Mesenchymal stem cell (in vitro differentiated cells and primary cell): ENCODE data around the gene RABAC1.

Experiments used
- DNase-seq: peaks from one replicate; pipeline ENCODE4 v3.0.0-alpha.2; 2013
- H2AFZ ChIP-seq: one replicate; pipeline ENCODE4 v1.6.1; 2013; ENCODE audit warnings: low read depth, mild to moderate bottlenecking, control low read depth, inconsistent platforms, low read length, moderate library complexity
- H2AK5ac ChIP-seq: 2 replicates; pipeline ENCODE4 v1.6.1; 2013; ENCODE audit warnings: low read length, moderate library complexity, mild to moderate bottlenecking, inconsistent platforms; ENCODE audit not compliant: severe bottlenecking
- H2BK120ac ChIP-seq: one replicate; pipeline ENCODE4 v1.6.1; 2013; ENCODE audit warnings: low read depth, mild to moderate bottlenecking, inconsistent platforms, low read length, moderate library complexity
- H2BK12ac ChIP-seq, 2 experiments: one replicate each; pipeline ENCODE4 v1.6.1; 2013; ENCODE audit warnings: inconsistent platforms in 2 of 2, low read length in 2 of 2, mild to moderate bottlenecking in 2 of 2, moderate library complexity in 2 of 2, control low read depth in 1 of 2
- H2BK15ac ChIP-seq: one replicate; pipeline ENCODE4 v1.6.1; 2013; ENCODE audit warnings: mild to moderate bottlenecking, low read depth, inconsistent platforms; ENCODE audit not compliant: poor library complexity, severe bottlenecking
- H2BK5ac ChIP-seq: 2 replicates; pipeline ENCODE4 v1.6.1; 2013; ENCODE audit warnings: low read depth, mild to moderate bottlenecking, low read length, control low read depth, inconsistent platforms; ENCODE audit not compliant: poor library complexity, severe bottlenecking
- H3K14ac ChIP-seq, 2 experiments: one replicate each; pipeline ENCODE4 v1.6.1; 2013; ENCODE audit warnings: inconsistent platforms in 2 of 2, low read length in 2 of 2, control low read depth in 1 of 2, mild to moderate bottlenecking in 1 of 2, moderate library complexity in 1 of 2
- H3K18ac ChIP-seq, 2 experiments: one replicate each; pipeline ENCODE4 v1.6.1; 2013; ENCODE audit warnings: inconsistent platforms in 2 of 2, low read length in 2 of 2, control low read depth in 1 of 2, low read depth in 1 of 2, mild to moderate bottlenecking in 1 of 2
- H3K23ac ChIP-seq, 2 experiments: one replicate each; pipeline ENCODE4 v1.6.1; 2013; ENCODE audit warnings: inconsistent platforms in 2 of 2, low read length in 2 of 2, mild to moderate bottlenecking in 2 of 2, moderate library complexity in 2 of 2, control low read depth in 1 of 2
- H3K27ac ChIP-seq: 2 replicates; pipeline ENCODE4 v1.5.1; 2013; ENCODE audit warnings: mild to moderate bottlenecking, moderate library complexity, low read length, control low read depth, inconsistent platforms; ENCODE audit not compliant: poor library complexity, severe bottlenecking
- H3K27me3 ChIP-seq, 2 experiments: 2 replicates each; pipeline versions ENCODE4 v1.6.1 to v1.7.0; 2013; ENCODE audit warnings: low read length in 2 of 2, mild to moderate bottlenecking in 2 of 2, moderate library complexity in 2 of 2, control low read depth in 1 of 2, inconsistent platforms in 1 of 2; ENCODE audit not compliant: control insufficient read depth in 1 of 2, insufficient read depth in 1 of 2
- H3K36me3 ChIP-seq, 2 experiments: 2 replicates each; pipeline versions ENCODE4 v1.6.1 to v1.7.0; 2013; ENCODE audit warnings: low read length in 2 of 2, control low read depth in 1 of 2, inconsistent platforms in 1 of 2, low read depth in 1 of 2, mild to moderate bottlenecking in 1 of 2; ENCODE audit not compliant: insufficient read depth in 2 of 2, control insufficient read depth in 1 of 2
- H3K4ac ChIP-seq, 2 experiments: one replicate each; pipeline ENCODE4 v1.6.1; 2013; ENCODE audit warnings: inconsistent platforms in 2 of 2, low read length in 2 of 2, mild to moderate bottlenecking in 2 of 2, moderate library complexity in 2 of 2, control low read depth in 1 of 2, low read depth in 1 of 2
- H3K4me1 ChIP-seq: 2 replicates; pipeline ENCODE4 v1.6.1; 2013; ENCODE audit warnings: low read depth, low read length, control low read depth; ENCODE audit not compliant: control insufficient read depth, insufficient read depth
- H3K4me2 ChIP-seq: 2 replicates; pipeline ENCODE4 v1.6.1; 2013; ENCODE audit warnings: low read length, mild to moderate bottlenecking, inconsistent platforms; ENCODE audit not compliant: poor library complexity, severe bottlenecking
- H3K4me3 ChIP-seq, 2 experiments: 2 replicates each; pipeline versions ENCODE4 v1.5.1 to v1.7.0; 2013; ENCODE audit warnings: low read length in 2 of 2, mild to moderate bottlenecking in 2 of 2, control low read depth in 1 of 2, low read depth in 1 of 2; ENCODE audit not compliant: insufficient read depth in 1 of 2
- H3K79me1 ChIP-seq: replicated peaks from 2 replicates; pipeline ENCODE4 v1.6.1; 2013; ENCODE audit warnings: mild to moderate bottlenecking, control low read depth, low read length, inconsistent platforms; ENCODE audit not compliant: poor library complexity, severe bottlenecking
- H3K9ac ChIP-seq: 2 replicates; pipeline ENCODE4 v1.7.0; 2013; ENCODE audit warnings: mild to moderate bottlenecking, low read length, moderate library complexity
- H3K9me3 ChIP-seq: 2 replicates; pipeline ENCODE4 v1.7.0; 2013; ENCODE audit warnings: mild to moderate bottlenecking, low read length; ENCODE audit not compliant: control insufficient read depth
- H4K8ac ChIP-seq: one replicate; pipeline ENCODE4 v1.6.1; 2013; ENCODE audit warnings: inconsistent platforms, mild to moderate bottlenecking, low read length, moderate library complexity
- H4K91ac ChIP-seq: one replicate; pipeline ENCODE4 v1.6.1; 2013; ENCODE audit warnings: mild to moderate bottlenecking, low read length, inconsistent platforms
- WGBS: methylation state at CpG from one replicate; pipeline ENCODE4 v1.1.7; 2013; ENCODE audit warnings: mixed read lengths; 5-methylcytosine and 5-hydroxymethylcytosine counted together

Gene RABAC1

GRCh38 chr19:41912899-41913537 lies 46.1 kb downstream of the RABAC1 start:
- Histone ChIP-seq H3K14ac (no peak overlapping the region), H3K18ac (no peak overlapping the region), H3K4me2 (no peak overlapping the region), H3K4me3 (no peak overlapping the region), H2AFZ (no peak overlapping the region), H3K4ac (no peak overlapping the region), H2BK15ac (peak overlapping the region; percentile 62), H2BK5ac (no peak overlapping the region), H3K79me1 (no peaks in the 10 kb centered on the region), H3K9me3 (no peaks in the 10 kb centered on the region), H3K27me3 (peaks cover 70 to 78% of the 10 kb centered on the region in 2 experiments), H3K4me1 (peaks cover 23% of the 10 kb centered on the region), H2BK12ac (no peak overlapping the region), H2AK5ac (no peak overlapping the region), H4K8ac (no peak overlapping the region), H4K91ac (no peak overlapping the region), H3K9ac (no peak overlapping the region), H3K23ac (peak overlapping the region in 1 of 2 experiments; percentile 42), H2BK120ac (no peak overlapping the region), H3K36me3 (peaks cover 0 to 10% of the 10 kb centered on the region in 2 experiments), H3K27ac (no peak overlapping the region)
- no peak for DNase-seq
- 1% methylated on average over 35 of the region's 51 CpGs for WGBS

- Histone ChIP-seq H3K79me1 (no peaks in the 10 kb centered on the region), H3K18ac (no peak overlapping the region), H4K8ac (no peak overlapping the region), H3K4me2 (no peak overlapping the region), H3K27ac (no peak overlapping the region), H3K4me3 (no peak overlapping the region), H3K23ac (peak overlapping the region in 1 of 2 experiments; percentile 79), H3K4ac (no peak overlapping the region), H3K4me1 (peaks cover 23% of the 10 kb centered on the region), H3K9me3 (no peaks in the 10 kb centered on the region), H2BK5ac (no peak overlapping the region), H2AFZ (no peak overlapping the region), H2AK5ac (no peak overlapping the region), H2BK120ac (no peak overlapping the region), H2BK15ac (no peak overlapping the region), H4K91ac (peak overlapping the region; percentile 78), H2BK12ac (peak overlapping the region in 1 of 2 experiments; percentile 15), H3K9ac (no peak overlapping the region), H3K27me3 (peaks cover 64 to 71% of the 10 kb centered on the region in 2 experiments), H3K14ac (no peak overlapping the region), H3K36me3 (peaks cover under 1 to 17% of the 10 kb centered on the region in 2 experiments)
- DNase-seq = no peak
- 25% methylated on average over 24 of the region's 29 CpGs for WGBS
Observed at GRCh38 chr19:41911889-41912731, 47.0 kb downstream of the RABAC1 start.

DNA sequence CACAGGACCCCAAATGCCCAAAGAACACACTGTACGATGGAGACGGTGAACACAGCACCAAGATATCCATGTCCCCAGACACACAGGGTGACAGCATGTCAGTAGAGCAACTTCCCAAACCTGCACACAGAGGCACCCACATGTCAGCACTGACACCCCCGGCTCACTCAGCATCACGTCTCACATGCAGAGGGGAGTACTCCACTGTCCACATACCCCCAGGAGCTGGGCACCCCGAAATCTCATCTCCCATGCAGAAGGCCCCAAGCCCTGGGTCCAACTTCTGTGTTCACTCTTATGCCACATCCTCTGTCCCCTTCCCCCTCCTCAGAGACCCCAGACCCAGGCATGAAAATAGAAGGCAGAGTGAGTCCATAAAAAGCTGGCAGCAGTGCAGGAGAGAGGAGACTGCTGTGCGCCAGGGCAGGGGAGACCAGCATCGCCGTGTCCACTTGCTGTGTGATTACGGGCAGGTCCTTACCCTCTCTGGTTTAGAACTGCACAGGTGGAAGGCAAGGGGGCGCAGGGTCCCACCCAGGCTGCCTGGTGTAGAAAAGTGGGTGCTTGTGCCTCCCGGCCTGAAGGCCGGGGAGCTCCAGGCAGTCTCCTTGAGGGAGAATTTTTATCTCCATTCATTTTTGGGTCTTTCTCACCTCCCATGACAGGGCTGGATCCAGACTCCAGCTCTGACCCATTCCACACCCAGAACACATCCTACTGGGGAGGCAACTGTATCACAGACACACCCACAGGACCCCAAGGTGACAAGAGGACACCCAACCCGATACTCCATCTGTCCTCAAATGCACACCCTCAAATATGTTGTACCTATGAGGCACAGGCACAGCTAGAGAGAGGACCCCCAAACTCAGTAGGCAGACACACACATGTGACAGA lies 47.9 kb downstream of the RABAC1 start:
- Histone ChIP-seq H3K79me1 (no peaks in the 10 kb centered on the region), H3K4me1 (peaks cover 23% of the 10 kb centered on the region), H2BK120ac (no peak overlapping the region), H3K36me3 (peaks cover 9 to 26% of the 10 kb centered on the region in 2 experiments), H3K18ac (no peak overlapping the region), H4K91ac (no peak overlapping the region), H3K9me3 (no peaks in the 10 kb centered on the region), H3K14ac (no peak overlapping the region), H2BK12ac (no peak overlapping the region), H3K27me3 (peaks cover 55 to 62% of the 10 kb centered on the region in 2 experiments), H2AFZ (no peak overlapping the region), H2BK15ac (no peak overlapping the region), H3K9ac (no peak overlapping the region), H2BK5ac (no peak overlapping the region), H2AK5ac (no peak overlapping the region), H3K23ac (no peak overlapping the region), H4K8ac (no peak overlapping the region), H3K4me3 (no peak overlapping the region), H3K27ac (no peak overlapping the region), H3K4ac (no peak overlapping the region), H3K4me2 (no peak overlapping the region)
- no peak for DNase-seq
- WGBS = 79% methylated on average over 13 of the region's 13 CpGs
